ENCODE data around the gene ARL6IP4. TPM values are rescaled to one million over a fixed set of nuclear protein-coding genes. Genes with fewer than 3 reads are reported as not detected.

ARL6IP4 gene
- total RNA-seq, 1 donor from 2014 or later, result 83.8 TPM

- Histone ChIP-seq H3K27ac (no peak overlapping the region), H3K79me2 (ENCODE audit: low read depth) (no peaks in the 10 kb centered on the region), H3K4me1 (peaks cover 8% of the 10 kb centered on the region), H3K4me3 (no peak overlapping the region), H2AFZ (replicated peaks) (no peak overlapping the region), H3K36me3 (no peaks in the 10 kb centered on the region), H3K9ac (no peak overlapping the region), H3K27me3 (no peaks in the 10 kb centered on the region), H3F3A (ENCODE audit: low read depth) (no peaks in the 10 kb centered on the region), H4K20me1 (ENCODE audit: low read depth) (no peaks in the 10 kb centered on the region), H3K9me3 (ENCODE audit: low read depth) (no peaks in the 10 kb centered on the region), H3K4me2 (no peak overlapping the region)
- Mint-ChIP-seq H3K4me1 (peaks cover 3% of the 10 kb centered on the region), H3K4me3 (no peak overlapping the region), H3K36me3 (no peaks in the 10 kb centered on the region), H3K27me3 (ENCODE audit: insufficient read depth, low read depth) (peaks cover 5% of the 10 kb centered on the region), H3K27ac (no peak overlapping the region), H3K9me3 (no peaks in the 10 kb centered on the region)
- DNase-seq (ENCODE audit: low spot score), result no peak
- no peak for TF ChIP-seq EZH2 (IDR thresholded peaks at IDR 0.05)
- TF ChIP-seq, protein P1, sequence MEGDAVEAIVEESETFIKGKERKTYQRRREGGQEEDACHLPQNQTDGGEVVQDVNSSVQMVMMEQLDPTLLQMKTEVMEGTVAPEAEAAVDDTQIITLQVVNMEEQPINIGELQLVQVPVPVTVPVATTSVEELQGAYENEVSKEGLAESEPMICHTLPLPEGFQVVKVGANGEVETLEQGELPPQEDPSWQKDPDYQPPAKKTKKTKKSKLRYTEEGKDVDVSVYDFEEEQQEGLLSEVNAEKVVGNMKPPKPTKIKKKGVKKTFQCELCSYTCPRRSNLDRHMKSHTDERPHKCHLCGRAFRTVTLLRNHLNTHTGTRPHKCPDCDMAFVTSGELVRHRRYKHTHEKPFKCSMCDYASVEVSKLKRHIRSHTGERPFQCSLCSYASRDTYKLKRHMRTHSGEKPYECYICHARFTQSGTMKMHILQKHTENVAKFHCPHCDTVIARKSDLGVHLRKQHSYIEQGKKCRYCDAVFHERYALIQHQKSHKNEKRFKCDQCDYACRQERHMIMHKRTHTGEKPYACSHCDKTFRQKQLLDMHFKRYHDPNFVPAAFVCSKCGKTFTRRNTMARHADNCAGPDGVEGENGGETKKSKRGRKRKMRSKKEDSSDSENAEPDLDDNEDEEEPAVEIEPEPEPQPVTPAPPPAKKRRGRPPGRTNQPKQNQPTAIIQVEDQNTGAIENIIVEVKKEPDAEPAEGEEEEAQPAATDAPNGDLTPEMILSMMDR (IDR thresholded peaks at IDR 0.05), result no peak
- TF ChIP-seq EZH2phosphoT487 (IDR thresholded peaks at IDR 0.05), result no peak
Measured at GRCh38 chr12:123003257-123003656, 22.8 kb downstream of the ARL6IP4 start.

- Histone ChIP-seq H3K9ac (no peak overlapping the region), H3K4me1 (peaks cover 4% of the 10 kb centered on the region), H3K27me3 (no peaks in the 10 kb centered on the region), H2AFZ (replicated peaks) (no peak overlapping the region), H3K79me2 (ENCODE audit: low read depth) (no peaks in the 10 kb centered on the region), H3K4me2 (no peak overlapping the region), H3K27ac (no peak overlapping the region), H3K36me3 (no peaks in the 10 kb centered on the region), H3K9me3 (ENCODE audit: low read depth) (no peaks in the 10 kb centered on the region), H3K4me3 (no peak overlapping the region), H3F3A (ENCODE audit: low read depth) (no peaks in the 10 kb centered on the region), H4K20me1 (ENCODE audit: low read depth) (no peaks in the 10 kb centered on the region)
- no peaks in the 10 kb centered on the region for H3K36me3 Mint-ChIP-seq
- DNase-seq (ENCODE audit: low spot score), result no peak
- no peaks in the 10 kb centered on the region for H3K9me3 Mint-ChIP-seq
- TF ChIP-seq, protein P1 (IDR thresholded peaks at IDR 0.05), result no peak
- TF ChIP-seq EZH2phosphoT487 (IDR thresholded peaks at IDR 0.05) (no peak), EZH2 (IDR thresholded peaks at IDR 0.05) (no peak)
- H3K27ac Mint-ChIP-seq, result no peak overlapping the region
- no peak overlapping the region for H3K4me3 Mint-ChIP-seq
- peaks cover 5% of the 10 kb centered on the region for H3K27me3 Mint-ChIP-seq (ENCODE audit: insufficient read depth, low read depth)
- H3K4me1 Mint-ChIP-seq, result peaks cover 3% of the 10 kb centered on the region
Measured at GRCh38 chr12:123004287-123004686, 23.8 kb downstream of the ARL6IP4 start.

DNA sequence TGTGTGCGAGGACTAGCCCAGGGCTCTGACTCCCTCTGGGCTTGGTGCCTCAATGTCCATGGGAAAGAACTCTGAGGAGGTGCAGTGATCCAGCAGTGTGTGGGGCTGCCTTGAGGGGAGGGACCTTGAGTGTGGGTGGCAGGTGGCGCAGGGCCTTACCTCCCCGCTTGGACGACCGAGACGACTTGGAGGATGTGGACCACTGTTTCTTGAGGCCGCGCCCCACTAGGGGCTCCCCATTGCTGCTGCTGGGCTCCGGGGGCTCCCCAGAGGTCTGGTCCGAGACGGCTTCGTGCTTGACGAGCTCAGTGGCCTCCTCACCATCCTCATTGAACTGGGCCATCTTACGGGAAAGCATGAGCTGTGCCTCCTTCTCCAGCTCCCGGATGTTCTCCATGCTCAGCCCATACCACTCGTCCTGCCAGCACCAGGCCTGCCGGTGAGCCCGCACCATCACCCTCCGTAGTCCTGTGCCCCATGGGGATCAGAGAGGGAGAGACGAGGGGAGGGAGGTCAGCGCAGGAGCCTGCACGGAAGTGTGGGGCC, 24.7 kb downstream of the ARL6IP4 start:
- no peaks in the 10 kb centered on the region for H3K36me3 ChIP-seq
- no peaks in the 10 kb centered on the region for H3K27me3 ChIP-seq
- H4K20me1 ChIP-seq (ENCODE audit: low read depth), result no peaks in the 10 kb centered on the region
- Mint-ChIP-seq H3K4me1 (peaks cover 3% of the 10 kb centered on the region), H3K9me3 (no peaks in the 10 kb centered on the region), H3K27me3 (ENCODE audit: insufficient read depth, low read depth) (peaks cover 5% of the 10 kb centered on the region), H3K27ac (peak overlapping the region; percentile 66), H3K4me3 (peak overlapping the region; percentile 27), H3K36me3 (no peaks in the 10 kb centered on the region)
- H3K27ac ChIP-seq, result no peak overlapping the region
- H3F3A ChIP-seq (ENCODE audit: low read depth), result no peaks in the 10 kb centered on the region
- no peaks in the 10 kb centered on the region for H3K9me3 ChIP-seq (ENCODE audit: low read depth)
- H3K4me2 ChIP-seq, result no peak overlapping the region
- H3K4me1 ChIP-seq, result no peaks in the 10 kb centered on the region
- no peaks in the 10 kb centered on the region for H3K79me2 ChIP-seq (ENCODE audit: low read depth)
- H3K9ac ChIP-seq, result no peak overlapping the region
- no peak for TF ChIP-seq EZH2 (IDR thresholded peaks at IDR 0.05)
- H3K4me3 ChIP-seq, result no peak overlapping the region
- DNase-seq (ENCODE audit: low spot score), result no peak
- no peak overlapping the region for H2AFZ ChIP-seq (replicated peaks)

- Histone ChIP-seq H3K4me3 (no peak overlapping the region), H3K9me3 (ENCODE audit: low read depth) (no peaks in the 10 kb centered on the region), H3F3A (ENCODE audit: low read depth) (no peaks in the 10 kb centered on the region), H2AFZ (replicated peaks) (no peak overlapping the region), H3K36me3 (no peaks in the 10 kb centered on the region), H3K27me3 (no peaks in the 10 kb centered on the region), H3K4me2 (no peak overlapping the region), H3K79me2 (ENCODE audit: low read depth) (no peaks in the 10 kb centered on the region), H4K20me1 (ENCODE audit: low read depth) (no peaks in the 10 kb centered on the region), H3K27ac (no peak overlapping the region), H3K9ac (no peak overlapping the region), H3K4me1 (no peaks in the 10 kb centered on the region)
- H3K36me3 Mint-ChIP-seq, result no peaks in the 10 kb centered on the region
- no peak for DNase-seq (ENCODE audit: low spot score)
- peaks cover 4% of the 10 kb centered on the region for H3K27me3 Mint-ChIP-seq (ENCODE audit: insufficient read depth, low read depth)
- H3K4me1 Mint-ChIP-seq, result peaks cover 3% of the 10 kb centered on the region
- H3K9me3 Mint-ChIP-seq, result no peaks in the 10 kb centered on the region
- H3K27ac Mint-ChIP-seq, result no peak overlapping the region
- H3K4me3 Mint-ChIP-seq, result no peak overlapping the region
- TF ChIP-seq EZH2phosphoT487 (IDR thresholded peaks at IDR 0.05), result no peak
- TF ChIP-seq EZH2 (IDR thresholded peaks at IDR 0.05), result no peak
- TF ChIP-seq, protein P1 (IDR thresholded peaks at IDR 0.05), result no peak
Measured at GRCh38 chr12:123006977-123007376, 26.5 kb downstream of the ARL6IP4 start.

Measured in neural progenitor cell (in vitro differentiated cells).